ENCODE results near the gene CNST.
"Not testable (repeated sequence)": the region's sequence is repeated elsewhere in the genome, so short reads cannot be mapped to it uniquely, and the experiment has no call there.

Gene CNST

GRCh38 chr1:246632281-246633168, 66.3 kb downstream of the CNST start:
- no peak overlapping the region for H3K4me3 ChIP-seq (replicated peaks; ENCODE audit: low read depth, low read length)
- TF ChIP-seq CTCF (IDR thresholded peaks at IDR 0.05; ENCODE audit: low read depth, low read length, missing control alignments): no peak
- DNase-seq (ENCODE audit: extremely low read depth, low read depth): peak; percentile 81

GRCh38 chr1:246634659-246635058, 68.4 kb downstream of the CNST start:
- not testable (repeated sequence) for DNase-seq (ENCODE audit: extremely low read depth, low read depth); H3K4me3 ChIP-seq (replicated peaks; ENCODE audit: low read depth, low read length)

GRCh38 chr1:246638941-246639655, 72.8 kb downstream of the CNST start:
- no peak for TF ChIP-seq CTCF (IDR thresholded peaks at IDR 0.05; ENCODE audit: low read depth, low read length, missing control alignments)
- no peak for DNase-seq (ENCODE audit: extremely low read depth, low read depth)
- H3K4me3 ChIP-seq (replicated peaks; ENCODE audit: low read depth, low read length): no peak overlapping the region

GRCh38 chr1:246639732-246640131, 73.5 kb downstream of the CNST start:
- H3K4me3 ChIP-seq (replicated peaks; ENCODE audit: low read depth, low read length): no peak overlapping the region
- no peak for DNase-seq (ENCODE audit: extremely low read depth, low read depth)
- no peak for TF ChIP-seq CTCF (IDR thresholded peaks at IDR 0.05; ENCODE audit: low read depth, low read length, missing control alignments)

- no peak for TF ChIP-seq CTCF (IDR thresholded peaks at IDR 0.05; ENCODE audit: low read depth, low read length, missing control alignments)
- no peak for DNase-seq (ENCODE audit: extremely low read depth, low read depth)
- H3K4me3 ChIP-seq (replicated peaks; ENCODE audit: low read depth, low read length): no peak overlapping the region
Measured at GRCh38 chr1:246640747-246641146, 74.5 kb downstream of the CNST start.

- no peak overlapping the region for H3K4me3 ChIP-seq (replicated peaks; ENCODE audit: low read depth, low read length)
- TF ChIP-seq CTCF (IDR thresholded peaks at IDR 0.05; ENCODE audit: low read depth, low read length, missing control alignments): no peak
- DNase-seq (ENCODE audit: extremely low read depth, low read depth): no peak
Measured at GRCh38 chr1:246641394-246641793, 75.1 kb downstream of the CNST start.

- DNase-seq (ENCODE audit: extremely low read depth, low read depth): no peak
- no peak overlapping the region for H3K4me3 ChIP-seq (replicated peaks; ENCODE audit: low read depth, low read length)
- no peak for TF ChIP-seq CTCF (IDR thresholded peaks at IDR 0.05; ENCODE audit: low read depth, low read length, missing control alignments)
Measured at GRCh38 chr1:246642719-246643118, 76.5 kb downstream of the CNST start.
